WTC11 (cell line): Measurements from ENCODE around the gene LTBP4. TPM values are rescaled to one million over a fixed set of nuclear protein-coding genes. Genes with fewer than 3 reads are reported as not detected.

ENCODE experiments used
- ATAC-seq: fragments of 200-7000 bp; cut with Tn5 transposase; 2 replicates; pipeline ENCODE4 v1.10.0; 2021; ENCODE audit warnings: mild to moderate bottlenecking, moderate library complexity
- CTCF ChIA-PET: fragments of 300-600 bp; sonication (Branson Sonifier 250); formaldehyde crosslinking; loops from one replicate; lab custom pipeline; 2021; ENCODE audit warnings: antibody characterized with exemption; lab: Charles Lee
- POLR2A ChIA-PET: fragments of 350-600 bp; sonication (Branson Sonifier 250); formaldehyde crosslinking; loops from one replicate; lab custom pipeline; 2021; ENCODE audit warnings: antibody characterized with exemption; lab: Charles Lee
- DNase-seq: peaks from one replicate; pipeline ENCODE4 v3.0.0; 2021; ENCODE audit warnings: low spot score
- H3K27ac Mint-ChIP-seq: 2 replicates; pipeline ENCODE4 v1.8.0; 2021; ENCODE audit warnings: mixed read lengths
- H3K27me3 Mint-ChIP-seq: 2 replicates; pipeline ENCODE4 v1.8.0; 2021; ENCODE audit warnings: low read depth, mild to moderate bottlenecking, moderate library complexity, mixed read lengths
- H3K36me3 Mint-ChIP-seq: 2 replicates; pipeline ENCODE4 v1.8.0; 2021; ENCODE audit warnings: mixed read lengths
- H3K4me1 Mint-ChIP-seq: 2 replicates; pipeline ENCODE4 v1.8.0; 2022; ENCODE audit warnings: mixed read lengths
- H3K4me3 Mint-ChIP-seq: 2 replicates; pipeline ENCODE4 v1.8.0; 2021; ENCODE audit warnings: mild to moderate bottlenecking, moderate library complexity, mixed read lengths
- H3K9me3 Mint-ChIP-seq: 2 replicates; pipeline ENCODE4 v1.8.0; 2021; ENCODE audit warnings: mixed read lengths
- ATF6 ChIP-seq: sonication (generic); formaldehyde crosslinking; IDR thresholded peaks from 2 replicates; pipeline ENCODE4 v1.8.1; 2023; ENCODE audit warnings: mild to moderate bottlenecking, missing genetic modification reagents
- CTCF ChIP-seq: fragments of 200-600 bp; IDR thresholded peaks from 2 replicates; pipeline ENCODE4 v1.8.0; 2022; ENCODE audit warnings: antibody characterized with exemption
- EMX1 ChIP-seq: fragments of 250-450 bp; sonication (Bioruptor Pico); IDR thresholded peaks from 2 replicates; pipeline ENCODE4 v1.8.0; 2021; ENCODE audit warnings: mild to moderate bottlenecking
- ETV6 ChIP-seq: sonication (generic); formaldehyde crosslinking; IDR thresholded peaks from 2 replicates; pipeline ENCODE4 v1.8.1; 2022; ENCODE audit warnings: mild to moderate bottlenecking, missing genetic modification reagents
- HMGA2 ChIP-seq: fragments of 250-450 bp; sonication (Bioruptor Pico); IDR thresholded peaks from 2 replicates; pipeline ENCODE4 v1.4.0; 2021; ENCODE audit warnings: mild to moderate bottlenecking, moderate library complexity
- JUN ChIP-seq: sonication (generic); formaldehyde crosslinking; IDR thresholded peaks from 2 replicates; pipeline ENCODE4 v1.8.0; 2023; ENCODE audit warnings: mild to moderate bottlenecking, missing genetic modification reagents
- OVOL2 ChIP-seq: fragments of 250-450 bp; sonication (Bioruptor Pico); IDR thresholded peaks from 2 replicates; pipeline ENCODE4 v1.9.0; 2021; ENCODE audit warnings: mild to moderate bottlenecking, borderline replicate concordance
- USF2 ChIP-seq: sonication (generic); formaldehyde crosslinking; IDR thresholded peaks from 2 replicates; pipeline ENCODE4 v1.8.1; 2023; ENCODE audit warnings: mild to moderate bottlenecking, missing genetic modification reagents, moderate library complexity
- ZBTB21 ChIP-seq: sonication (generic); formaldehyde crosslinking; IDR thresholded peaks from 2 replicates; pipeline ENCODE4 v1.8.1; 2023; ENCODE audit warnings: mild to moderate bottlenecking, missing genetic modification reagents, borderline replicate concordance
- ZMAT4 ChIP-seq: fragments of 250-450 bp; sonication (Bioruptor Pico); IDR thresholded peaks from 2 replicates; pipeline ENCODE4 v1.9.0; 2021; ENCODE audit warnings: mild to moderate bottlenecking
- ZNF281 ChIP-seq: sonication (generic); formaldehyde crosslinking; IDR thresholded peaks from 2 replicates; pipeline ENCODE4 v1.8.0; 2023; ENCODE audit warnings: mild to moderate bottlenecking, missing genetic modification reagents
- ZSCAN18 ChIP-seq: fragments of 250-450 bp; sonication (Bioruptor Pico); IDR thresholded peaks from 2 replicates; pipeline ENCODE4 v2.1.2; 2022; ENCODE audit warnings: mild to moderate bottlenecking, moderate library complexity
- total RNA-seq: library from RNA; stranded (reverse); gene quantifications from 3 replicates; pipeline ENCODE4 v1.2.3, GENCODE V29; 2021

The LTBP4 gene
- total RNA-seq, 1 experiment from 2014 or later = 125 TPM

GRCh38 chr19:40555978-40556689, 45.0 kb upstream of the LTBP4 start:
- ChIA-PET POLR2A (interaction anchor here (0.6 kb wide), 1 partner anchor 78 kb away, joined by 3 read pairs; no protein-coding TSS in a partner anchor), CTCF (interaction anchor here (0.7 to 4.0 kb wide), 8 partner anchors 14 to 107 kb away, joined by 3 to 18 read pairs (median 6); partner anchors contain the start of gene LTBP4)
- Mint-ChIP-seq H3K4me1 (peaks cover 13% of the 10 kb centered on the region), H3K36me3 (no peaks in the 10 kb centered on the region)
- TF ChIP-seq ZNF281 (CRISPR knock-in tag) (no peak), USF2 (CRISPR knock-in tag) (no peak), ZMAT4 (CRISPR knock-in tag) (no peak), EMX1 (no peak), CTCF (no peak), ZSCAN18 (CRISPR knock-in tag) (no peak), ATF6 (CRISPR knock-in tag) (no peak), HMGA2 (CRISPR knock-in tag) (no peak), ZBTB21 (CRISPR knock-in tag) (no peak), OVOL2 (no peak), JUN (CRISPR knock-in tag) (no peak)
- TF ChIP-seq, all 79 proteins: peak for 0
- ATAC-seq (no peak), DNase-seq (no peak)
- H3K27ac Mint-ChIP-seq = no peak overlapping the region
- H3K4me3 Mint-ChIP-seq = no peak overlapping the region
- H3K27me3 Mint-ChIP-seq = peaks cover 93% of the 10 kb centered on the region
- no peaks in the 10 kb centered on the region for H3K9me3 Mint-ChIP-seq

- peaks cover 87% of the 10 kb centered on the region for H3K27me3 Mint-ChIP-seq
These were observed 44.1 kb upstream of the LTBP4 start for GRCh38 chr19:40556953-40557530.

More at GRCh38 chr19:40556953-40557530, 44.1 kb upstream of the LTBP4 start:
- Mint-ChIP-seq H3K4me3 (no peak overlapping the region), H3K27ac (no peak overlapping the region), H3K9me3 (no peaks in the 10 kb centered on the region), H3K4me1 (peaks cover 9% of the 10 kb centered on the region), H3K36me3 (no peaks in the 10 kb centered on the region)
- DNase-seq = no peak
- no peak for ATAC-seq
- POLR2A ChIA-PET = no interaction called here
- no peak for TF ChIP-seq ETV6 (CRISPR knock-in tag)
- CTCF ChIA-PET = interaction anchor here (1.0 to 4.0 kb wide), 5 partner anchors 13 to 93 kb away, joined by 3 to 18 read pairs (median 9); no protein-coding TSS in a partner anchor
